Right kidney (tissue), 9 donors: ENCODE results near the gene RAP2C.

ENCODE experiments used
- DNase-seq: peaks from one replicate; pipeline ENCODE4 v3.0.0-alpha.2; 2016
- long read RNA-seq, 8 donors: transcript quantifications; one replicate each; lab custom pipeline, GENCODE V29; 2026

Gene RAP2C
- long read RNA-seq, donor 1, partial matches to known transcripts, result 0 of 3 reads
- long read RNA-seq, donor 1, other reads (novel, unspliced or antisense), result 0 of 3 reads
- long read RNA-seq, donor 2, partial matches to known transcripts, result 8 of 10 reads
- long read RNA-seq, donor 2, other reads (novel, unspliced or antisense), result 0 of 10 reads
- long read RNA-seq, donor 3, result 0 reads
- long read RNA-seq, donor 4, partial matches to known transcripts, result 0 of 2 reads
- long read RNA-seq, donor 4, other reads (novel, unspliced or antisense), result 0 of 2 reads
- long read RNA-seq, donor 5, transcript RAP2C-201 (4 exons, 3,896 nt), result major isoform, 7 of 7 reads
- long read RNA-seq, donor 5, partial matches to known transcripts, result 0 of 7 reads
- long read RNA-seq, donor 5, other reads (novel, unspliced or antisense), result 0 of 7 reads
- long read RNA-seq, donor 6, partial matches to known transcripts, result 5 of 7 reads
- long read RNA-seq, donor 6, other reads (novel, unspliced or antisense), result 0 of 7 reads
- long read RNA-seq, donor 7, partial matches to known transcripts, result 7 of 11 reads
- long read RNA-seq, donor 7, other reads (novel, unspliced or antisense), result 0 of 11 reads
- long read RNA-seq, donor 8, partial matches to known transcripts, result 10 of 14 reads
- long read RNA-seq, donor 8, other reads (novel, unspliced or antisense), result 0 of 14 reads

DNA sequence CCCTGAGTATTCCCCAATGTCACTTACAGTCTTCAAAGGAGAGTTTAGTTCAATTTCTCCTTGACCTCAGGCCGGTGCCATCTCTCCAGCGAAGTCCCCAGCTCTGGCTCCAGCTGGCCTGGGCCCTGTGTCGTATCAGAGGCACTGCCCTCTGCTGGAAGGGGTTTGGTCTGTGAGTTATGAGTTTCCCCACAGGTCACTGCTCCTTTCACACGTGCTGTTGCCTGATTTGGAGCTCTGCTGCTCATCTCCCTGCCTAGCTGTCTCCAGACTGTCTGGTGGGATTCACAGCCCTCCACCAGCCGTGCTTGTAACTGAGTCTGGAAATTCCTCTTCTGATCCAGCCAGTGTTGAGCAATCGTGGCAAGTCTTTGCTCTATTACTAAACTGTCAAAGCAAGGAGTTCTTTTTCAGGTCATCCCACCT, at the start of gene RAP2C:
TSS of gene RAP2C (minus strand) at position 105 of the 426 bp plus-strand sequence. CDS start 2,179 bp downstream, outside the sequence.
- peak; percentile 46 for DNase-seq

DNA sequence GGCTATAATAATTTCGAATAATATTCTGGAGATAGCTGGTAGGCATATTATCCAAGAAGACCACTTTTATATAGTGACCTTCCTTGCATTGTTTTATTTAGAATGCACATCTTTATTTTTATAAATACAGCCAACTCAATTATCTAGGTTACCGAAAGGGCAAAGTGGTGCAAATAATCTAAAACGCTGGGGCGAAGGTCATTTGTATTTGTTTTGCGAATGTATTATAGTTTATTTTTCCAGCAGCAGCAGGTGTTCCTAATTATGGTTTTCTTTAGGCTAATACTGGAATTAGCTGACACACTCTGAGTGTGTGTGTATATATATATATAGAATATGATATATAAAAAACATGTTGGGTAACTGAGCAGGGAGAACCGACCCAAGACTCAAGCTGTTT, 48.1 kb upstream of the RAP2C start:
- DNase-seq, result no peak

DNA sequence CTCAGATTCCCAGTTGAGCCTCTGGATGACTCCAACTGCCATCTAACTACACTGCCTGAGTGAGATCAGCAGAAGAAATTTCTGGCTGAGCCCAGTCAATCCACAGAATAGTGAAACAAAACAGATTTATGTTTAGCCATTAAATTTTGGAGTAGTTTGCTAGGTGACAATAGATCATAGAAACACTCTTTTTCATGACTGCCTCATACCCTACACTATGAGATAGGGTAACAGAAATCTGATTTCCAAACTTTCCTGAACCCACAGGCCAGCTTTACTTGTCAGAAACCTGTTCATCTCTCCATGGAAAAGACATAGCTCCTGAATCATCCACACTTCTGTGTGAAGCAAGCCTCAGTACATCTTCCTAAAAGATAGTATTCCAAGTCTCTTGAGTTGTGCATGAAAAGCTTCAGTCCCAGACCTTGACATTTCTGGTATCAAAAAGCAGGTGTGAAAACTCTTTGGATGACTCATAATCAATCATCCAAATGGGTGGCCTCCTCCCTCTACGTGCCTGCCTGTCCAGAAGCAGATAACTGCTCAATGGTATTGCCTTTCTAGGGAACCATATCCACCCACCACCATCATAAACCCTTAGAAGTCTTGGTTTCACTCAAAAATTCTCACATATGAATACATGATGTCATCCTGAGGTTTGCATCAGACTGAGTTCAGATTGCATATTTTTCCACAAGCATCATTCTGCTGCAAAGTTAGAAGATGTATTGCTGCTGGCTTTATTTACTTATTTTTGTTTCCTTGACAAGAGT, 47.5 kb upstream of the RAP2C start:
- no peak for DNase-seq

DNA sequence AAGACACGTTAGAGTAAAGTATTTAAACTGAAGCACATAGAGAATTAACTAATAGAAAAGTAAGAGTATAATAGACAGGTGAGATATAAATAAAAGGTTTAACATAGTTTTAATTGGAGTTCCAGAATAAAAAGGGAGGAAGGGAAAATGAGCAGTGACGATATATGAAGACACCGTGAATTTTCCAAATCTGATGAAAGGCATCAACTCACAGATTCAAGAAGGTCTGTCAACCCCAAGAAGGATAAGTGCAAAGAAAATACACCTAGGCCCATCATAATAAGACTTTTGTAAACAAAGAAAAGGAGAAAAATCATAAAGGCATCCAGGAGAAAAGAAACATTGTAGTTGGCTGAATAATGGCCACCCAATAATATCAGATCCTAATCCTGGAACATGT, 43.9 kb upstream of the RAP2C start:
- no peak for DNase-seq

DNA sequence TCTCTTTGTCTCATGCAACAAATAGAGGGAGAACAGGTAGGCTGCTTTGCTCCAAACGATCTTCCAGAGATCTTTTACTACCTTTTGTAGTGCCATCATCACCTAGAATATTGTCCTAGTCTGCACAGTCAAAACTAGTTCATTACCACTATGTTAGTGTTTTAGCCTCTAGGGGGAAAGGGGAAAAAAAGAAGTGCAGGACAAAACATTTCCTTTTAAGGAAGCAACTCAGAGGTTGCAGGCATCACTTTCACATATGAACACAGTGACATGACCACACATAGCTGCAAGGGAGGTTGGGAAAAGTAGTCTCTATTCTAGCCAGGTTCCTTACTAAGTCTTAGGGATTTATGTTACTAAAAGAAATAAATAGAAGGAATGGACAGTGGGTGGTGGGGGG, 39.3 kb upstream of the RAP2C start:
- DNase-seq, result no peak

DNA sequence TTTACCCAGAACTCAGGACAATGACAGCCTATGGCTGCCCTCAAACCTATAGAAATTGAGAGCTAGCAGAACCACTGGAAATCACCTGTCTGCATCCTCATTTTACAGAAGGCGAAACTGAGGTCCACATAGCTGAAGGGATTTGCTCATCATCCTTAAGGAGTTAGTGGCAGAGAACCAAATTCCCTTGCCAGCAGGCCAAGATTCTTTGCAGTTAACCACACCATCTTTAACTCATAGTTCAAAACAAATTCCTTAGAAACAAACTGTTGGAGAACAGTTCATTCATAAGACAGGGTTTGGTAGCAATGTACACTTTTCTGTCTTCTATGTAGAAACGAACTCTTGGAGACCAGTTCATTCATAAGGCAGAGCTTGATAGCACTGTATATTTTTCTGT, 37.9 kb upstream of the RAP2C start:
- no peak for DNase-seq

DNA sequence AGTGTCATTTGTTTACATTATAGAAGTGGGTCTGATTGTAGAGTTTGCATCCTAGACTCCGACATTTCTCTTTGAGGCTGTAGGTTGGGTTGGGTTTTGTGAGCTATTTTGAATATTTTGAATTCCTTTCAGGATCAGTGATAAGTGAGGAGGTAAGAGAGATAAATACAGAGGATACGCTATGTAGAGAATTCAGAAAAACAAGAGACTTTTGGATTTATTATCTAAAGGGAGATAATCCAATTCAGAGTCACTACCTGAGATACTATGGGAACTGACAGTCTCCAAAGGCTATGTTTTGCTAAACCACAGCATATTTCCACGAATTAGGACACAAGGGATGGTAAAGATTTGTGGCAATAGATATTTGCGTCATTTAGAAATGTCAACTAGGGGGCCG, 16.9 kb upstream of the RAP2C start:
- no peak for DNase-seq

DNA sequence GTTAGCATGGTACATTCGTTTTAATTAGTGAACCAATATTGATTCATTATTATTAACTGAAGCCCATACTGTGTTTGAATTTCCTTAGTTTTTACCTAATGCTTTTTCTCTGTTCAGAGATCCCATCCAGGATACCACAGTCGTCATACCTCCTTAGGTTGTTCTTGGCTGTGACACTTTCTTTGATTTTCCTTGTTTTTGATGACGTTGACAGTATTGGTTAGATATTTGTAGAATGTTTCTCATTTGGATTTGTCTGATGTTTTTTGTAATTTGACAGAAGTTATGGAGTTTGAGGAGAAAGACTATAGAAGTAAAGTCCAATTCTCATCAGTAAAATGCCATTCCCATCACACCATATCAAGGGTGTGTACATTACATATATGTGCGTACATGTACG, 16.2 kb upstream of the RAP2C start:
- no peak for DNase-seq

DNA sequence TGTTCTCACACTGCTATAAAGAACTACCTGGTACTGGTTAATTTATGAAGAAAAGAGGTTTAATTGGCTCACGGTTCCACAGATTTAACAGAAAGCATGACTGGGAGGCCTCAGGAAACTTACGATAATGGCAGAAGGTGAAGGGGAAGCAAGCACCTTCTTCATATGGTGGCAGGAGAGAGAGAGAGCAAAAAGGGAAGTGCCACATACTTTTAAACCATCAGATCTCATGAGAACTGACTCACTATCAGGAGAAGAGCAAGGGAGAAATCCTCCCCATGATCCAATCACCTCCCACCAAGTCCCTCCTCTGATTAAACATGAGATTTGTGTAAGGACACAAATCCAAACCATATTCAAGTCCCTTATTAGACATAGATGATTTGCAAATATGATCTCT, 12.3 kb upstream of the RAP2C start:
- no peak for DNase-seq

DNA sequence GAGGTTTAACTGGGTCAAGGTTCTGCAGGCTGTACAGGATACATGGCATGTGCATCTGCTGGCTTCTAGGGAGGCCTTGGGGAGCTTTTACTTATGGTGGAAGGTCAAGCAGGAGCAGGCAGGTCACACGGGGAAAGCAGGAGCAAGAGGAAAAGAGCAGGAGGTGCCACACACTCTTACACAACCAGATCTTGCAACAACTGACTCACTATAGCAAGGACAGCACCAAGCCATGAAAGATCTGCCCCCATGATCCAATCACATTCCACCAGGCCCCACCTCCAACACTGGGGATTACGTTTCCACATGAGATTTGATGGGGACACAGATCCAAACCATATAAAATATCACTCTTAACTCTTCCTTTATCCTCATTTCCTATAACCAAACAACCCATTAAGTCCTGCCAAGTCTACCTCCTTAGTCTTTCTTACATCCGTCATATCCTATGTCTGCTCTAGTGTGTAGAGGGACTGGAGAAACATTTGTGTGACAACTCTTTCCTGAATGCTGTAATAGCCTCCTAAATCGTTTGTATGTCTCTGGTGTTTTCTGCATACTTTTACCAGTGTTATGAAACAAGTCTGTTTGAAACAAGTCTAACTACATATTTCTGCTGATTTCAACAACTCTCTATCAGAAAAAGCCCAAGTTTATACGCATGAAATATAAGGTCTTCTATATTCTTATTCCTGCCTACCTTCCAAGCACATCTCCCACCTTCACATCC, 8.3 kb upstream of the RAP2C start:
- no peak for DNase-seq

DNA sequence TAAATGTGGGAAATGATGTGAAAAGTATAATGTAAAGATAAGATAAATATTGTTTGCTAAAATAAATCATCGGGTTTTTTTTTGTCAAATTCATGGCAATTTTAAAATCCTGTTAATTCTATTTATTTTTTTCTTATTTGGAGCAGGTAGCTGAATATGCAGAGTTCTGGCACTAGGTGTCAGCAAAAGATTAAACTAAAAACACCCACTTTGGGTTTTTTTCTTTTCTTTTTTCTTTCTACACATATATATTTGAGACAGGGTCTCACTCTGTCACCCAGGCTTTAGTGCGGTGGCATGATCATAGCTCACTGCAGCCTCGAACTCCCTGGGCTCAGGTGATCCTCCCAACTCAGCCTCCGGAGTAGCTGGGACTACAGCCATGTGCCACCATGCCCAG, 6.9 kb upstream of the RAP2C start:
- no peak for DNase-seq

DNA sequence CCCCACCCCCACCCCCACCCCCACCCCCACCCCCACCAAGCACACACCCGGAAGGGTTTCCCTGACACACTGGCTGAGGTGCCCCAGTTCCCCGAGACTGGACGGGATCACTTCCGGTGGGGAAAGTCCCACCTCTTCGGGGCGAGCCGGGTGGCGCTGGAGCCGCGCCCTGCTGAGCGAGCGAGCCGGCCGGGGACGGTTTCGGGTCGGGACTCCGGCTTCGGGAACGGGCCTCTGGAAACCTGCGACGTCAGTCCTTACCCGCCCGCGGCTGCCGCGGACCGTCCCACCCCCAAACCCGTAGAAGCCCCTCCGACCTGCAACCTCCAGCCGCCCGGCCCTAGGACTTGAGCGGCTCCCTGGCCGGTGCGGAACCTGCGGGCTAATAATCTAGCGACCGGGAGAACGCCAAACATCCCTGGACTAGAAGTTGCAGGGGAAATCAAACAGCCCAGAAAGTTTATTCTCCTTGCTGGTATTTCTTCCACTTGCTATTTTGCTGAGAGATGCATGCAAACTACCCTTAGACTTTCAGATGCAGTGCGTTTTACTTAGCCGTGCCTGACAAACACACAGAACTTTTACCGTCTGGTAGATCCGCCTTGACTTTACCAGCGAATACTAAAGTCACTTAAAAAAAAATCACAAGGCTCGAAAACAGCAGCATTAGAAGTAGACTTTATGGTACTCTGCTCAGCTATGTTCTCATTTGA, 991 bp downstream of the RAP2C start:
- DNase-seq, result peak; percentile 76

DNA sequence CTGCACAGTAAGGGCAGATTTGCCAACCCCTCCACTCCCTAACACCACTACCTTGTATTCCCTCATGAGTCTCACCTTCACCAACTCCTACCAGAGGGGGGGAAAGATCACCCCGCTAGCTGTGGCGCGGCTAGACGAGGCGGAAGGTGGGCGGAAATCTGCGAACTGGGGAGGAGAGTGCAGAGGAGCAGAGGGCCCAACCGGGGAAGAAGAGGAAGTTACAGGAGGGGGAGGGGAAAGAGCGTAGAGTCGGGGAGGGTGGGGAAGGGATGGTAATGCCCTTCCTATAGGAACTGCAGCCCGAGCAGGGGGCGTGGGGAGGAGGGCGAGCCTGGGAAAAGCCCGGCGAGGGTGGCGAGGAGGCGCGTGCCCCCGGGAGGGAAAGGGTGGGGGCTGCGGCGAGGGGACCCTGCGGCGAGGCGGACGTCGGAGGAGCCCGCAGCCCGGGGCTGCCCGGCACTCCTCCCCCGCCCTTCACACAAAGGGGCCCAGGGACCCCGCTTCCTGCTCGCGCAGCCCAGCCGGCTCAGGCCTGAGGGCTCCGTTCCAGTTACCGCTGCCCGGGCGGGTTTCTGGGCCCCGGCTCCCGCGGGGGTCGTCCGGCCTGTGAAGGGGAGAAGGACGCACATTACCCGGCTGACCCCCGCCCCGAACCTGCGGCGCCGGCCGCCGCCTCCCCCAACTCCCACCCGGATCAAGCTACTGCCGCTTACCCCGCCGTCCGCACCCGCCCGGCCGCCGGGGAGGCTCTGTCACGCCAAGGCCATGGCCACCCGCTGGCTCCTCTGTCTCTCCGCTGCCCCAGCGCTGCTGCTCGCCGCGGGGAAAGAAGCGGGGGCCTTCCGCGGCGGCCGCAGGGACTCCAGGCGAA, 1.8 kb downstream of the RAP2C start:
- DNase-seq, result peak; percentile 72

DNA sequence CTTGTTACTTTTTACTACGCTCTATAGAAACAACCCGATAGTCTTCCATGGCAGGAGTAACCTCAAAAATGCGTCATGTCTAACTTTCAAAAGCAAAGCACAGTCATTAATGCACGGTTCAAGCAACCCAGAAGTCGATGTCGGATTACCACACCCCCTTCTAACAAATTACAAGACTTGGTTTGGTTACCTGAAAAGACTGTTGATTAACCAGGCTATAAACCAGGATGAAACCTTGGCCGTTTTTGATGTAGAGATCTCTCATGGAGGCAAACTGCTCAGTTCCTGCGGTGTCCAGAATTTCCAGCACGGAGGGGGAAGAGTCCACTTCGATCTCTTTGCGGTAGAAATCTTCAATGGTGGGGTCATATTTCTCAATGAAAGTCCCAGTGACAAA, 2.4 kb downstream of the RAP2C start:
- DNase-seq, result peak; percentile 52

DNA sequence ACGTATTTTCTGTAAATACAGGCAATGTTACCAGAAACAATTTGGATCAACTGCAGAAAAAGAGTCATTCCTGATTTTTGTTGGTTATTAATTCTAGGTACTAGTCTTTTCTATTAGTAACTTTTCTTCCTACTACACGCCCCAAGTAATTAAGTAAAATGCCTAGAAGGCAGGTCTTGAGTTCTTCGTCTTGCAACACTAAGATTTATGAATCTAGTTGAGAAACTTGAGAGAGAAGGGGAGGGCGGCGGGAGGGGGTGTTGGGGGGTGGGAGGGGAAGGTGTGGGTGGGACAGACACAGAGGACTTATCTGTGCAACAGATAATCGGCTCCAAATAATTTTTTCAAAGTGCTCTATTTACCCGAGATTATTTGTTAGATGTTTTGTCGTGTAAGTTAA, 3.0 kb downstream of the RAP2C start:
- DNase-seq, result no peak

DNA sequence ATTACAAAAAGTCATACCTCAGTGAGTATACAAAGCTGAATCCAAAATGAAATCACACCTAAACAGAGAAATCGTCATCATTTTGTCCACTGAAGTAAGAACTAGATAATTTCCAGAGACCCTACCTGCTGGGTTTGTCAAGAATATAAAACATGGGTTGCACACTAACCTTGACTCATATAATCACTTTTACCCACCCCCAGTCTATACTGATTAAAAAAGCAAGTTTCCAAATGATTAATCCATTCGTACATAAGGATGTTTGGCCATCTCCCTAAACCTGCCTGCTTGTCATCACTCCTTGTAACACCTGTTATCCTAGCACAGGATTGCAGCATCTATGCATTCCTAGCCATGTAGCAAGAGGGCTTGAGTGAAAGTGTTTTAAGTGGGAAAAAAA, 4.7 kb downstream of the RAP2C start:
- DNase-seq, result no peak

DNA sequence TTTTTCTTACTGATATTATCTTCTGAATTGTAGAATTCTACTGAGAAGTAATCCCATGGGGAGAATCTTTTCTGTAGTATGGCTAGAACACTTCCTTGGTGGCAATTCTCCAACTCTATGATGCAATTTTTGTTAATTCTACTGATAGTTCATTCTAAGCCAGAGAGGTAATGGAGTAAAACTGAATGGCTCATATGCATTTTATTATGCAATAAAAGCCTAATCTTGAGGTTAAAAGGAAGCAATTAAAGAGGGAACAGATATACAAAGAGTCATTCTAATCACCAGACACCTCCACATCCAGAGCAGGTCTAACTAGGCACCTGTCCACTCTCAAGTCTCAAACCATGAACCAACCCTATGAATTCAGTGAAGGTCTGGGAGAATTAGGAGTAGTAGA, 9.7 kb downstream of the RAP2C start:
- no peak for DNase-seq

DNA sequence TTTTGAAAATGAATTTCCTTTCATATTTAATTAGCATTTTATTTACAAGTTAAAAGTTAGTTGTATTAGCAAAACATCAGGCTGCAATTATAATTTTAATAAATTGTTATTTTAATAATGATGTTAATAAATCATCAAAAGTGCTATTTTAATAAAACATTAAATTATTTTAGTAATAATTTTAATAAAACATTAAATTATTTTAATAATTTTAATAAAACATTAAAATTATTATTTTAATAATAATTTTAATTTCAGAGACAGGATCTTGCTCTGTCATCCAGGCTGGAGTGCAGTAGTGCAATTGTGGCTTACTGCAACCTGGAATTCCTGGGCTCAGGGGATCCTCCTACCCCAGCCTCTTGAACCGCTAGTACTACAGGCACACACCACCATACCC, 10.8 kb downstream of the RAP2C start:
- DNase-seq, result no peak

DNA sequence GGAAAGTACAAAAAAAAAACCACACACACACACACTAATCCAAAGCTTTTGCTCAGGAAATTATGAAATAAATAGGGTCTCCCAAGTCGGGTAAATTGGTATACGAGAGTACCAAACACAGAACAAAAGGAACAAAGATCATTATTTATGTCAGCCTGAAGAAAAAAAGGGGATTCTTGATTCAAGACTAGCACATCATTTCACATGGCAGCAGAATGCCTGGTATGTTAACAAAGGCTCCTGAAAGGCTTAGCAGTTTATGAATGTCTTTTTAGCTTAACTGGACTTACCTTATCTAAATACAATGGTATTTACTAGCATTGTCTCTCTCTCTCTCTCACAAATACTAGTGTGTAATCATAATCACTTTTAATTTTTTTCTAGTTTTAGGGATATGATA, 11.3 kb downstream of the RAP2C start:
- no peak for DNase-seq

DNA sequence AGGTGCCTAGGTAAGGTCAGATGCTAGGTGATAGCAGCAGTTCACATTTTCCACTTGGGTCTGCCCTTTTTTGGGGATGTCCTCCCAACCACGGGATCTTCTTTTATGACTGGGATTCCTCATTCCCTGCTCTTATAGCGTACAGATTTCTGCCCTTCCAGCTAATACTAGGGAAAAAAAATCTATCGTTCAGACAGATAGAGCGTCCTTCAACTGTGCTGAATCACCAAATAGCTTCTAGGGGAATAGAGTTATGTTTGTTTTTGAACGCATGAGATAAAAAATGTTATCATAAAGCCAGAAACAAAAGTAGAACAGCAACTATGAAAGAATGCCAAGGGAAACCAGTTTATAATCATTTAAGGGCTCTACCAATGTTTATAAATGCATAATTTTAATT, 13.0 kb downstream of the RAP2C start:
- DNase-seq, result no peak

DNA sequence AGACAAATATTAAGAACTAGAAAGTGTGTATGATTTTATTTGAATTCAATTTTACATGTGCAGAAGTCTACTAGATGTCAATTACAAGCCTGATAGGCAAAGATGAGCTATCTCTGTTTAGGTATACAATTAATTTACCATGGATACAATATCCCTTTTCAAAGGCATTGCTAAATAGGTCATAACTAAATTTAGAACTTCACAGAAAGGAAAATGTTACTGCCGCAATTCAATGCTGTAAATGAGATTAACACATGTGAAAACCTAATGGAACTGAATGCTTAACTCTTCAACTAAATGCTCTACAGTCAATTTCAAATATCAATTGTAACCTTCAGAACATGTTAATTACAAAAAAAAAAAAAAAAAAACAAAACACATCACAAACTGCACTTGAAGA, 14.6 kb downstream of the RAP2C start:
- DNase-seq, result no peak
